ENCODE data around the gene IRGQ.

The IRGQ gene

DNA sequence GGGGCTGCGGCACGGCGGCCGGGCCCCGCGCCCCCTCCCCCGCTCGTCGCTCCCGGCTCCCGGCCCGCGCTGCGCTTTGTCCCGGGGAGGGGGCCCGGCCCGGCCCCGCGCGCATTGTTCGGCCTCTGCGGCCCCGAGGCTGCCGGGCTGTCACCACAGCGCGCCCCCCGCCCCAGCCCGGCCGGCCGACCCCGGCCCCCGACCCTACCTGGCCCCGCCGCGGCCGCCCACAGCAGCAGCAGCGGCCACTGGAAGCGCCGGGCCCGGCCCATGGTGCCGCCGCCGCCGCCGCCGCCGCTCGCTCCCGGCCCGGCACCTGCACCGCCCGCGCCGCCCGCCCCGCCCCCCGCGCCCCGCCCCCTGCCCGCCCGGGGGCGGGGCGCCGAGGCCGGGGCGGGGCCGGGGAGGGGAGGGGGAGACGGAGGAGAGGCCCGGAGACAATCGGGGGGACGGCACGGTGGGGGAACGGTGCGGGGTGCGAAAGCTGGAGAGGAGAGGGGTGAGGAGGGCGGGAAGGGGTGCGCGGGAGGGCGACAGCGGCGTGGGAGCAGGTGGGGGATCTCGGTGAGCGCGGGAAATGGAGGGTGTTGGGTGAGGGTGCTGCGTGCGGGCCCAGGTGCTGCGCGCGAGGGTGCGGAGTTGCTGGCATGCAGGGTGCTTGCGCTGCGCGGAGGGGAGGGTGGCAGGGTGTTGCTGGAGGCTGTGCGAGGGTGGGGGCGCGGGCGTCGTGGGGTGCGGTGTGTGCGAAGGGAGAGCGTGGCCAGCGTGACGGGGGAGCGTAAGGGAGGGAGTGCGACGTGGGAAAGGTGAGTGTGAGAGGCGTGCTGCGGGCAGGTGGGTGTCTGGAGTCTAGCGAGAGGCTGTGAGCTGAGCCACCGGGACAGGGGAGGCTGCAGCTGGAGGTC is 43.8 kb upstream of the IRGQ start, which contains the start of gene CADM4 (continued):
- TF ChIP-seq, protein P1, sequence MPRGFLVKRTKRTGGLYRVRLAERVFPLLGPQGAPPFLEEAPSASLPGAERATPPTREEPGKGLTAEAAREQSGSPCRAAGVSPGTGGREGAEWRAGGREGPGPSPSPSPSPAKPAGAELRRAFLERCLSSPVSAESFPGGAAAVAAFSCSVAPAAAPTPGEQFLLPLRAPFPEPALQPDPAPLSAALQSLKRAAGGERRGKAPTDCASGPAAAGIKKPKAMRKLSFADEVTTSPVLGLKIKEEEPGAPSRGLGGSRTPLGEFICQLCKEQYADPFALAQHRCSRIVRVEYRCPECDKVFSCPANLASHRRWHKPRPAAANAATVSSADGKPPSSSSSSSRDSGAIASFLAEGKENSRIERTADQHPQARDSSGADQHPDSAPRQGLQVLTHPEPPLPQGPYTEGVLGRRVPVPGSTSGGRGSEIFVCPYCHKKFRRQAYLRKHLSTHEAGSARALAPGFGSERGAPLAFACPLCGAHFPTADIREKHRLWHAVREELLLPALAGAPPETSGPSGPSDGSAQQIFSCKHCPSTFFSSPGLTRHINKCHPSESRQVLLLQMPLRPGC (tag by site-specific recombination; IDR thresholded peaks at IDR 0.05), result peak; percentile 89
- TF ChIP-seq, protein P2, sequence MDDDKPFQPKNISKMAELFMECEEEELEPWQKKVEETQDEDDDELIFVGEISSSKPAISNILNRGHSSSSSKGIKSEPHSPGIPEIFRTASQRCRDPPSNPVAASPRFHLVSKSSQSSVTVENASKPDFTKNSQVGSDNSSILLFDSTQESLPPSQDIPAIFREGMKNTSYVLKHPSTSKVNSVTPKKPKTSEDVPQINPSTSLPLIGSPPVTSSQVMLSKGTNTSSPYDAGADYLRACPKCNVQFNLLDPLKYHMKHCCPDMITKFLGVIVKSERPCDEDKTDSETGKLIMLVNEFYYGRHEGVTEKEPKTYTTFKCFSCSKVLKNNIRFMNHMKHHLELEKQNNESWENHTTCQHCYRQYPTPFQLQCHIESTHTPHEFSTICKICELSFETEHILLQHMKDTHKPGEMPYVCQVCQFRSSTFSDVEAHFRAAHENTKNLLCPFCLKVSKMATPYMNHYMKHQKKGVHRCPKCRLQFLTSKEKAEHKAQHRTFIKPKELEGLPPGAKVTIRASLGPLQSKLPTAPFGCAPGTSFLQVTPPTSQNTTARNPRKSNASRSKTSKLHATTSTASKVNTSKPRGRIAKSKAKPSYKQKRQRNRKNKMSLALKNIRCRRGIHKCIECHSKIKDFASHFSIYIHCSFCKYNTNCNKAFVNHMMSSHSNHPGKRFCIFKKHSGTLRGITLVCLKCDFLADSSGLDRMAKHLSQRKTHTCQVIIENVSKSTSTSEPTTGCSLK (tag by site-specific recombination; IDR thresholded peaks at IDR 0.05), result peak; percentile 88; the same call in 1 of the 2 replicates
- TF ChIP-seq PATZ1 (tag by site-specific recombination; IDR thresholded peaks at IDR 0.05), result peak; percentile 99
- peak; percentile 97 for TF ChIP-seq ZNF2 (tag by site-specific recombination; IDR thresholded peaks at IDR 0.05)
- peak; percentile 99 for TF ChIP-seq ZNF391 (tag by site-specific recombination; IDR thresholded peaks at IDR 0.05; ENCODE audit: borderline replicate concordance, low read depth)
- TF ChIP-seq ZNF174 (tag by site-specific recombination; IDR thresholded peaks at IDR 0.05), result no peak
- TF ChIP-seq ZEB2 (tag by site-specific recombination; IDR thresholded peaks at IDR 0.05), result peak; percentile 93
- TF ChIP-seq ZNF26 (tag by site-specific recombination; IDR thresholded peaks at IDR 0.05), result no peak
- TF ChIP-seq GLI4 (tag by site-specific recombination; IDR thresholded peaks at IDR 0.05), result peak; percentile 69; the same call in 1 of the 2 replicates
- TF ChIP-seq, protein P3, sequence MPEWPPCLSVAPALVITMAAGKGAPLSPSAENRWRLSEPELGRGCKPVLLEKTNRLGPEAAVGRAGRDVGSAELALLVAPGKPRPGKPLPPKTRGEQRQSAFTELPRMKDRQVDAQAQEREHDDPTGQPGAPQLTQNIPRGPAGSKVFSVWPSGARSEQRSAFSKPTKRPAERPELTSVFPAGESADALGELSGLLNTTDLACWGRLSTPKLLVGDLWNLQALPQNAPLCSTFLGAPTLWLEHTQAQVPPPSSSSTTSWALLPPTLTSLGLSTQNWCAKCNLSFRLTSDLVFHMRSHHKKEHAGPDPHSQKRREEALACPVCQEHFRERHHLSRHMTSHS (tag by site-specific recombination; IDR thresholded peaks at IDR 0.05), result peak; percentile 39; the same call in 1 of the 2 replicates
- TF ChIP-seq, protein P4, sequence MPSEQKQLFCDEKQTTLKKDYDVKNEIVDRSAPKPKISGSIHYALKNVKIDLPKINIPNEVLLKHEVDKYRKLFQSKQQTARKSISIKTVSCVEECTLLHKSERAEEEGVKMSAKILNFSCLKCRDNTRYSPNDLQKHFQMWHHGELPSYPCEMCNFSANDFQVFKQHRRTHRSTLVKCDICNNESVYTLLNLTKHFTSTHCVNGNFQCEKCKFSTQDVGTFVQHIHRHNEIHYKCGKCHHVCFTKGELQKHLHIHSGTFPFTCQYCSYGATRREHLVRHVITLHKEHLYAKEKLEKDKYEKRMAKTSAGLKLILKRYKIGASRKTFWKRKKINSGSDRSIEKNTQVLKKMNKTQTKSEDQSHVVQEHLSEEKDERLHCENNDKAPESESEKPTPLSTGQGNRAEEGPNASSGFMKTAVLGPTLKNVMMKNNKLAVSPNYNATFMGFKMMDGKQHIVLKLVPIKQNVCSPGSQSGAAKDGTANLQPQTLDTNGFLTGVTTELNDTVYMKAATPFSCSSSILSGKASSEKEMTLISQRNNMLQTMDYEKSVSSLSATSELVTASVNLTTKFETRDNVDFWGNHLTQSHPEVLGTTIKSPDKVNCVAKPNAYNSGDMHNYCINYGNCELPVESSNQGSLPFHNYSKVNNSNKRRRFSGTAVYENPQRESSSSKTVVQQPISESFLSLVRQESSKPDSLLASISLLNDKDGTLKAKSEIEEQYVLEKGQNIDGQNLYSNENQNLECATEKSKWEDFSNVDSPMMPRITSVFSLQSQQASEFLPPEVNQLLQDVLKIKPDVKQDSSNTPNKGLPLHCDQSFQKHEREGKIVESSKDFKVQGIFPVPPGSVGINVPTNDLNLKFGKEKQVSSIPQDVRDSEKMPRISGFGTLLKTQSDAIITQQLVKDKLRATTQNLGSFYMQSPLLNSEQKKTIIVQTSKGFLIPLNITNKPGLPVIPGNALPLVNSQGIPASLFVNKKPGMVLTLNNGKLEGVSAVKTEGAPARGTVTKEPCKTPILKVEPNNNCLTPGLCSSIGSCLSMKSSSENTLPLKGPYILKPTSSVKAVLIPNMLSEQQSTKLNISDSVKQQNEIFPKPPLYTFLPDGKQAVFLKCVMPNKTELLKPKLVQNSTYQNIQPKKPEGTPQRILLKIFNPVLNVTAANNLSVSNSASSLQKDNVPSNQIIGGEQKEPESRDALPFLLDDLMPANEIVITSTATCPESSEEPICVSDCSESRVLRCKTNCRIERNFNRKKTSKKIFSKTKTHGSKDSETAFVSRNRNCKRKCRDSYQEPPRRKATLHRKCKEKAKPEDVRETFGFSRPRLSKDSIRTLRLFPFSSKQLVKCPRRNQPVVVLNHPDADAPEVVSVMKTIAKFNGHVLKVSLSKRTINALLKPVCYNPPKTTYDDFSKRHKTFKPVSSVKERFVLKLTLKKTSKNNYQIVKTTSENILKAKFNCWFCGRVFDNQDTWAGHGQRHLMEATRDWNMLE (tag by site-specific recombination; conservative IDR thresholded peaks at IDR 0.05; ENCODE audit: low read depth), result no peak
- TF ChIP-seq ZNF214 (tag by site-specific recombination; IDR thresholded peaks at IDR 0.05; ENCODE audit: borderline replicate concordance), result no peak
- TF ChIP-seq ZNF169 (tag by site-specific recombination; IDR thresholded peaks at IDR 0.05), result peak; percentile 85
- TF ChIP-seq ZNF133 (tag by site-specific recombination; IDR thresholded peaks at IDR 0.05), result peak; percentile 70
- TF ChIP-seq ZNF433 (tag by site-specific recombination; IDR thresholded peaks at IDR 0.05; ENCODE audit: low read depth), result no peak
- TF ChIP-seq ZBTB17 (tag by site-specific recombination; IDR thresholded peaks at IDR 0.05), result peak; percentile 57
- TF ChIP-seq ZNF747 (tag by site-specific recombination; IDR thresholded peaks at IDR 0.05), result peak; percentile 89; the same call in 1 of the 2 replicates
- TF ChIP-seq ZNF121 (tag by site-specific recombination; IDR thresholded peaks at IDR 0.05), result peak; percentile 80
- no peak for TF ChIP-seq HOXD13 (CRISPR knock-in tag; IDR thresholded peaks at IDR 0.05; ENCODE audit: borderline replicate concordance)
- no peak for TF ChIP-seq ZNF776 (tag by site-specific recombination; IDR thresholded peaks at IDR 0.05; ENCODE audit: borderline replicate concordance)
- no peak for TF ChIP-seq ZNF350 (tag by site-specific recombination; IDR thresholded peaks at IDR 0.05)
- TF ChIP-seq REPIN1 (tag by site-specific recombination; IDR thresholded peaks at IDR 0.05; ENCODE audit: low read depth), result peak; percentile 97; the same call in 1 of the 2 replicates
- no peak for TF ChIP-seq ZNF138 (tag by site-specific recombination; IDR thresholded peaks at IDR 0.05; ENCODE audit: borderline replicate concordance)
